Stimulated activated naive CD4-positive, alpha-beta T cell treated with Interleukin-2 at 50 U/mL for 16 hours (primary cell): ENCODE measurements around the gene TMEM150B.

Experiments
- DNase-seq: peaks from one replicate; lab custom pipeline; 2025; lab: John Stamatoyannopoulos, UW

Gene TMEM150B

DNA sequence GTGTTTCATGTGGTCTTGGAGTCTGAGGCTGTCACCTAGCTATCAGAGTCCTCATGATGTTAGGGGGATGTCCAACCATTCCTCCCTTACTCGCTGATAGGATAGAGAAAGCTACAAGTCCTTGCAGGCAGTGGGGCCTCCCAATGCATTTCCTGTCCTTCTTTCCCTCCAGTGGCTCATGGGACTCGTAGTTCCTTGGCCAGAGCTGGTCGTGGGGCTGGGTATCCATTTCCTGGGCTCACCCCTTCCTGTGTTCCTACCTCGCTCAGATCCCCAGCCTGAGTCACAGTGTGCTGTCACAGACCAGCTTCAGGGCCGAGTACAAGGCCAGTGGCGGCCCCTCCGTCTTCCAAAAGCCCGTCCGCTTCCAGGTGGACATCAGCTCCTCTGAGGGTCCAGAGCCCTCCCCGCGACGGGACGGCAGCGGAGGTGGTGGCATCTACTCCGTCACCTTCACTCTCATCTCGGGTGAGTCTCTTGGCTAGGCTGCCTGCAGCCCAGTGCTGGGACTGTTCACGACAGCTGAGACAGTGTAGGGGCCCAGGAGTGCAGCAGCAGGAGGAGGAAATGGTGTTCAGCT, 19.1 kb downstream of the TMEM150B start:
- DNase-seq = no peak

DNA sequence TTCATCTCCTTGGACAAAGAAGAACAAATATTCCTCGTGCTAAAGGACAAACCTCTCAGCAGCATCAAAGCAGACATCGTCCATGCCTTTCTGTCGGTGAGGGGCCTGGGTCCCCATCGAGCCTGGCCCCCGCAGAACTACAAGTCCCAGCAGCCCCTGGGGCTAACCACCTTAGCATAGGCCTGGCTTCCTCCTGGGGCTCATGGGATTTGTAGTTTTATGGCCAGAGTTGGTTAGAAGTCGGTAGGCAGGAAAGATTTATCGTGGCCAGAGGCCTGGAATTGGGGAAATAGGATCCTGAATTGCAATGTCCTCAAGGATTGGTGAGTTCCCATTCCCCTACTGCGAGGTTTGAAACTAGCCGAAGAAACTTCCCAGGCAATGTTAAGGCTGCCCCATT, 19.6 kb downstream of the TMEM150B start:
- DNase-seq = peak; percentile 18

DNA sequence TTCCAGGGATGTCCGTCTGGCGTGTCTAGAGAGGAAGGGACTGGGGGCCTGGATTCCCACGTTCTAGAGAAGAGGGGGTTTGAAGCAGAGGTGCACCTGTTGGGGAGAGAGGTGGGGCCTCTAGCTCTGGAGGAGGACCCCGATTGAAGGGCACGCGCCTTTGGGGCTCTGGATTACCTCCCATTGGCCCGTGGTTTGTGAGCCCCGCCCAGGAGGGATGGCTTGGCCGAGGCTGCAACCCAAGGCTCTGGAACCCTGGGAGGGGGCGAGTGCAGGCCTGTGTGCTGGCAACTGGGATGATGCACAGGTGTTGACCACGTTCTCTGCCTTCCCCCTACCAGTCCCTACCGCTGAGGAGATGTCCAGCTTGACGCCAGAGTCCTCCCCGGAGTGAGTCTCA, 20.2 kb downstream of the TMEM150B start:
- DNase-seq = no peak

DNA sequence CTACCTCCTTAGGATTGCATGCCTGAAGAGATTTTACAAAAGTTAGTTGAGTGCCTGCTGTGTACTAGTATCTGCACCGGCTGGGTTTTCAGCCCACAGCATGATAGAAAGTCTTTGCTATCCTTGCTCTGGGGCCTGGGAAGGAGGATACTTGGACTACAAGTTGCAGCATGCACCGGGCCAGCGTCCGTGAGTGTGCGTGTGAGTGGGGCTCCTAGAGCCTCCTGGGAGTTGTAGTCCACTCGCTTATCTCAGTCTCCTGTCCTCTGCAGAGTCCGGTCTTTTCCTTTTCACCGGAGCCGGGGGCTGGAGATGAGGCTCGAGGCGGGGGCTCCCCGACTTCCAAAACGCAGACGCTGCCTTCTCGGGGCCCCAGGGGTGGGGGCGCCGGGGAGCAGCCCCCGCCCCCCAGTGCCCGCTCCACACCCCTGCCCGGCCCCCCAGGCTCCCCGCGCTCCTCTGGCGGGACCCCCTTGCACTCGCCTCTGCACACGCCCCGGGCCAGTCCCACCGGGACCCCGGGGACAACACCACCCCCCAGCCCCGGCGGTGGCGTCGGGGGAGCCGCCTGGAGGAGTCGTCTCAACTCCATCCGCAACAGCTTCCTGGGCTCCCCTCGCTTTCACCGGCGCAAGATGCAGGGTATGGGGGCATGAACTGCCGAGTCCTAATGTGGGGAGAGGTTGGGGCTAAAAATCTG, 20.7 kb downstream of the TMEM150B start:
- DNase-seq = peak; percentile 11

DNA sequence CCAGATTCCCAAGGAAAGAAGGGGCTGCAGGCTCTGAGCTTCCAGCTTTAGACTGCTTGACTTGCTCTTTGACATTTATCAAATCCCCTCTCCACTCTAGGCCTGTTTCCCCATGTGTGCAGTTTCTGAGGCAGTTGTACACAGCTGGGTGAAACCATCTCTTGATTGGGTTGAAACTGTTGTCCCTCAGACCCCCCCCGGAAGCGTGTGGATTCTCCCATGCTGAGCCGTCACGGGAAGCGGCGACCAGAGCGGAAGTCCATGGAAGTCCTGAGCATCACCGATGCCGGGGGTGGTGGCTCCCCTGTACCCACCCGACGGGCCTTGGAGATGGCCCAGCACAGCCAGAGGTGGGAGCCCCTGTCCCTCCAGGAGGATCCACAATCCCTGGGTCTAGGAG, 21.7 kb downstream of the TMEM150B start:
- no peak for DNase-seq

DNA sequence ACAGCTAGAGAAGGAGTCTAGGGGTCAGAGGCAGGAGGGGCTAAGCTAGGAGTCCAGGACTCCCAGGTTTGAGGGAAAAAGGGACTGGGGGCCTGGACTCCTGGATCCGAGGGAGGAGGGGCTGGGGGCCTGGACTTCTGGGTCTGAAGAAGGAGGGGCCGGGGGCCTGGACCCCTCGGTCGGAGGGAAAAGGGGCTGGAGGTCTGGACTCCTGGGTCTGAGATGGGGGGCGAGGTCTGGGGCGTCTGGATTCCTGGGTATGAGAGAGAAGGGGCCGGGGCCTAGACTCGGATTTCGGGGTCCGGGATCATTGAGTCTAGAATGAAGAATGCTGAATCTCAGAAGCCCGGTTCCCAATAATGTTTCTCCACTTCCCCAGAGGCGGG, 22.8 kb downstream of the TMEM150B start:
- DNase-seq = no peak

DNA sequence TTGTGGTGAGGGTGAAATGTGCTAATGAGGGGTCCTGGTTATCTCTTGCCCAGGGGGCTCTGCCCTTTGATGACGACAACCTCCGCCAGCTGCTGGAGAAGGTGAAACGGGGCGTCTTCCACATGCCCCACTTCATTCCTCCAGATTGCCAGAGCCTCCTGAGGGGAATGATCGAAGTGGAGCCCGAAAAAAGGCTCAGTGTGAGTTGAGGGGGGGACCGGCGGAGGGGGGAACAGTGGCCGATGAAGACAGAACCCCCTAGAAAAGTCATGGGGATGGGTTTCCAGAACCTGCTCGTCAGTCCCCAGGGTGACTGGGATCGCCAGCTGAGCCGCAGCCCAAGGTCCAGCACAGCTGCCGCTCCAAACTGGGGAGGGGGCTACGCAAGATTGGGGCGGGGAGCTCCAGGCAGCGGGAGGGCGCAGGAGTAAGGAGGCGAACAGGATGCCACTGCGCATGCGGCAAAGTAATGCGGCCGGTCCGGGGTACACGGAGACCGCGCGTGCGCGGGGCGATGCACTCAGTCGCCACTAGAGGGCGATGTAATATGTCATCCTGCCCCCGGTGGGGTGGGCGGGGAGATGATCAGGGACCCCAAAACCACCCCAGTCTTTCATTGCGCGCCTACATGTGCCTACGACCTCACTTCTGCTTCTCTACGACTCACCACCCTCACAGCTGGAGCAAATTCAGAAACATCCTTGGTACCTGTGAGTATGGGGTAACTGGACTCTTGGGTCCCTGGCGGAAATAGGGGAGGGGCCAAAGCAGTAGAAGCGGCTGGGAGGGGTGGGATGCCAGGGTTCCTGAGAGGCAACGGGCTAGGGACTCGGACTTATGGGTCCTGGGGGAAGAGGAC, 23.5 kb downstream of the TMEM150B start:
- DNase-seq = peak; percentile 89

DNA sequence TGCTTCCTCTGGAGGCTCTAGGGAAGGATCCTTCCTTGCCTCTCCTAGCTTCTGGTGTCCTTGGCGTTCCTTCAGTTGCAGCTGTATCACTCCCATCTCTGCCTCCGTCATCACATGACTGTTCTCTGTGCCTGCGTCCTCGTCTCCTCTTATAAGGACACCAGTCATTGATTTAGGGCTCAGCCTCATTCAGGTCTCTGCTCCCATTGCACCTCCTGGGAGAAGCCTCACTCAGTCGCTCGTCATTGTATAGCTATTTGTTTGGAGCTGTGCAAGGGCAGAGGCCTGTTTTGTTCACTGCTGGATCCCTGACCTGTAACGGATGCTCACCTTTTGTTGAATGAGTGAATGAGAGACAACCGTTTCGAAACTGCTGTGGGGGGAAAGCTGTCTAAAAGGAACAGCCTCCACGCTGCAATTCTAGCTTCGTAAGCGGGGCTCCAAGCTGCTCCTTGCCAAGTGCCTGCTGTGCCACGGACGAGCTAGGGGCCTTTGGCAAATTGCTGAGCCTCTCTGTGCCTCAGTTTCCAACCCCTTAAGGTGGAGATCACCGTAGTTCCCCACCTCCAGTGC, 24.2 kb downstream of the TMEM150B start:
- DNase-seq = no peak

DNA sequence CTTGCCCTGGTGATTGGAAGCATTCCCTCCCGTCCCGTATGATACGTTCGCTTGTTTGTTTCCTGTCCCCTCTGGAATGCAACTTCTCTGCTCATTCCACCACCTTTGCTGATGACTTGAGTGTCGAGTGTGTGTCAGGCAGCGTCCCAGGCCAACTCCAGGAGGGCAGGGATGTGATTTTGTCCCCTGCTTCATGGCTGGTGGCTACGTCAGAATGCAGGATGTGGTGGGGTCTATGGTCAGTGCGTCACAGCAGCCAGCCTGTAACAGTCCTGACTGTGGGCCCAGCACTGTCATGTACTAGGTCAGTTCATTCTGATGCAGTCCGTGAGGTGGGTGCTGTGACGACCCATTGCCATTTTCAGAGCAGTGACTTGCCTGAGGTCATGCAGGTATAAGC, 25.1 kb downstream of the TMEM150B start:
- no peak for DNase-seq

DNA sequence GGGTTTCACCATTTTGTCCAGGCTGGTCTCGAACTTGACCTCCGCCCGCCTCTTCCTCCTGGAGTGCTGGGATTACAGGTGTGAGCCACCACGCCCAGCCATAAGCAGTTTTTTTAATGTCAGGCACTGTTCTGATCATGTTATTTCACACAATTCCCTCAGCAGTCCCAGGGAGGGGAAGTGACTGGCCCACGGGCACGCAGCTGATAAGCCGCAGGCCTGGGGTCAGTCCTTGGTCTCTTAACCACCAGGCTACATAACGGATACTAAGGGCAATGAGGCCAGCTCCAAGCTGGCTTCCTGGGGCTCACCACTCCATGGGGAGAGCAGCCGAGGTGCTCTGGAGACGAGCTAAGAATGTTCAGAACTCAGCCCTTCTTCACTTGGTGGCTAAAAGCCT, 27.9 kb downstream of the TMEM150B start:
- no peak for DNase-seq

DNA sequence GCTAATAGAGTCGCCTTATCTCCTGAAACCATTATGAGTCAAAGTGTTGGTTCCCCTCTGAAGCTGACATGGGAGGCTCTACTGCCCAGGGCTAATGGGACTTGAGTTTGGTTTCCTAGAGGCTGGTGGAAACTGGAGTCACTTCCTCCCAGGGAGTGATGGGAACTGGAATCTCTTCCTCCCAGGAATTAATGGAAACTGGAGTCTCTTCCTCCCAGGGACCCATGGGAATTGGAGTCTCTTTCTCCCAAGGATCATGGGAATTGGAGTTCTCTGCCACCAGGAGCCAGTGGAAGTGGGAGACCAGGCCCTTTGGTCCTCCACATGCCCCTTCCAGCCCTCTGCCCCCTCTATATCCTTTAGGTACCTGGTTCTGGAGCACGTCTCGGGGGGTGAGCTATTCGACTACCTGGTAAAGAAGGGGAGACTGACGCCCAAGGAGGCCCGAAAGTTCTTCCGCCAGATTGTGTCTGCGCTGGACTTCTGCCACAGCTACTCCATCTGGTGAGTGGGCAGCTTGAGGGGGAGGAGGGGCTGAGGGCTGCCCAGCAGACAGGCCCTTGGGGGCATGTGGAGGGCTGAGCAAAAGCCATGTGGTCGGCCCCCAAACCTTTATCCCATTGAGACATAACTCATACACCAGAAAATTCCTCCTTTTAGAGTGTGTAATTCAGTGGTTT, 35.9 kb downstream of the TMEM150B start:
- no peak for DNase-seq

DNA sequence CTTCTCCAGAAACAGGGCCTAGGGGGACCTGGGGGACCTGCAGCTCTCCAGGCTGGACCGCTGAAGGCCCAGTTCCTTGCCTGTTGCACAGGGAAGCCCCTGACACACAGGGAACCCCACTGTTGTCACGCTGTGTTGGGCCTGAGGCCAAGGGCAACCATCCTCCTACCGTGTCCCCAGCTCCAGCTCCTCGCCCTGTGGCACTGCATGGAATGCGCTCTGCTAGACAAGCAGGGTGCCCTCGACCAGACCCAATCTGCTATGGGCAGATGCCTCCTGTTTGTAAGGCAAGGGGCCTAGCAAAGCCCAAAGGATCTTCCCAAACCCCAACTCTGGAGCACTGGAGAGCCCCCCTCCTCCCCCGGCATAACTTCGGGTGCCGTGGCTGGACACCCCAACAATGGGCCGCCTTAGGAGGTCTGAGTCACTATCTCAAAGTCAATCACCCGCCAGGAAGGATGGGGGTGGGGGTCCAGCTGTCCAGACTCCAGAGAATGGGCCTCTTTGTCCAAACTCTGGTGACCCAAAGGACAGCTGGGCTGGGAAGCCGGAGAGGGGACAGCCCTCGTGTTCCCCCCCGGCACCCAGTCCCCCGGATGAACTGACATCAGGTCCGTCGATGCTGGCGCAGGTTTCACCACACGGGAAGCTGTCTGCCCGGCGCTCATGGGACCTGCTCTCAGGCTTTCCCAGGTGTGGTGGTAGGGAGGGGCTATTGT, 37.6 kb downstream of the TMEM150B start:
- no peak for DNase-seq

DNA sequence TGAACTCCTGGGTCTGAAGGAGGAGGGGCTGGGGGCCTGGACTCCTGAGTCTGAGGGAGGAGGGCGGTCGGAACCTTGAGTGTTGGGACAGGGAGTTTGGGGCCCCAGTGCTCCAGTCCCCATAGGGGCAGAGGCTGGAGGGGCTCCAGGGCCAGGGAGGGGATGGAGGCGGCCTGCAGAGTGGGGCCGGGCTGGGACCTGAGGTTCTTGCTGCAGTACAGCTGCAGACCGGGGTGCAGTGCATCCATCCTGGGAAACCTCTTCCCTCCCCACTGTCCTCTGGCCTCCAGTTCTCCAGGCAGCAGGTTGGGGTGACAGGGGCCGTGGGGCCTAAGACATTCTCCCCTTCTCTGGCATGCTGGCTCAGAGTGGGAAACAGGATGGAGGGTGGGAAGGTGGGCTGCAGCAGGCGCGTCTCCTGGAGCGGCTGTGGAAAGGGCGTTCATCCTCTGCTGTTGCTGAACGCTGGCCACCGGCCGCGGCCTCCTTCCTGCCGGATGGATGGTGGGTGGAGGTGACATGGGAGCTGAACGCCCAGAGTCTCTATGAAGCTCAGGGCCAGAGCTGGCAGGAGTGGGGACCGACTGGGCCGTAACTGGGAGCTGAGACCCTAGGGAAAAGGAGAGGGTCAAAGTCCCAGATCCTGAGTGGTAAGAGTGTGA, 39.8 kb downstream of the TMEM150B start:
- DNase-seq = no peak

DNA sequence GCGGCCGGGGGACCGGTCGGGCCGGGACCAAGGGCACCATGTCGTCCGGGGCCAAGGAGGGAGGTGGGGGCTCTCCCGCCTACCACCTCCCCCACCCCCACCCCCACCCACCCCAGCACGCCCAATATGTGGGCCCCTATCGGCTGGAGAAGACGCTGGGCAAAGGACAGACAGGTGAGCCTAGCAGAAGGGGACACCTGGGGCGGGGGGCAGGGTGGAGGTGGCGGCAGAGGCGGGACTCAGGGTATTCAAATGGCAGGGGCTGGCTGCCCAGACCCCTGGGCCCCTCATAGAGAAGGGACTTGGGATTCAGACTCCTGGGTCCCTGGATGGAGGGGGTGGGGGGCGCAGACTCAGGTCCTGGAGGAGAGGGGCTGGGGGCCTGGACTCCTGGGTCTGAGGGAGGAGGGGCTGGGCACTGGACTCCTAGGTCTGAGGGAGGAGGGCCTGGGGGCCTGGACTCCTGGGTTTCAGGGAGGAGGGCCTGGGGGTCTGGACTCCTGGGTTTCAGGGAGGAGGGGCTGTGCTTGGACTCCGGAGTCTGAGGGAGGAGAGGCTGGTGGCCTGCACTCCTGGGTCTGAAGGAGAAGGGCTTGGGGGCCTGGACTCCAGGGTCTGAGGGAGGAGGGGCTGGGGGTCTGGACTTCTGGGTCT, 40.6 kb downstream of the TMEM150B start:
- DNase-seq = no peak

DNA sequence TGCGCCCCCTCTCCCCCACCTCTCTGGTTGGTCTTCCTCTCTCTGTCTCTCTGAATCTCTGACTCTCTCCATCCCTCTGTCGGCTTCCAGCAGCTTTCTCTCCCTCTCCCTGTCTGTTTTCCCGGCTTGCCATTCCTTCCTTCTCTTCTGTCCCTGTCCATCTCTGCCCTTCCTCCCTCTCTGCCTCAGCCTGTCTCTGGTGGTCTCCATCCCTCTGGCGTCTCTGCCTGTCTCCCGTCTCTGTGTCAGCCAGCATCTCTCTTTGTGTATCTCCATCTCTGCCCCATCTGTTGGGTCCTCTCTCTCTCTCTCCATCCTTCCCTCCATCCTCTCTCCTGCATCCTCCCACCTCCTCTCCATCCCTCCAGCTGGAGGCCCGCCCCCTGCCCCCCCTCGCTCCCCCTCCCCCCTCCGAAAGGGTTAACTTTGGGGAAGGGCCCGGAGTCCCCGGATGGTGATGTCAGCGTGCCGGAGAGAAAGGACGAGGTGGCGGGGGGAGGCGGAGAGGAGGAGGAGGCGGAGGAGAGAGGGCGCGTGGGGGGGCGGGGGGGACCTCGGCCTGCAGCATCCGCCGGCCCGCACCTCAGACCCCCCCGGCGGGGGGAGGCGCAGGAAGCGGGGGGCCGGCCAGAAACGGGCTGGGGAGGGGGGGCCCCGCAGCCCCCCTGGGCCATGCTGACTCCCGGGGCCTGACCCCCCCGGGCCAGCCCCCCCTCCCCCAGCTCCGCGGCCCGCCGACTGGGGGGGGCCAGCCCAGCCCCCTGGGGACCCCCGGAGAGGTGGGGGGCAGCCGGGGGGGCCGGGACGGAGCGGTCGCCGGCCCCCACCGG, 41.4 kb downstream of the TMEM150B start, which contains the start of gene BRSK1:
Gene BRSK1 (plus strand): TSS at position 450 of the 830 bp plus-strand sequence. CDS start 446 bp downstream, outside the sequence.
- DNase-seq = peak; percentile 46

DNA sequence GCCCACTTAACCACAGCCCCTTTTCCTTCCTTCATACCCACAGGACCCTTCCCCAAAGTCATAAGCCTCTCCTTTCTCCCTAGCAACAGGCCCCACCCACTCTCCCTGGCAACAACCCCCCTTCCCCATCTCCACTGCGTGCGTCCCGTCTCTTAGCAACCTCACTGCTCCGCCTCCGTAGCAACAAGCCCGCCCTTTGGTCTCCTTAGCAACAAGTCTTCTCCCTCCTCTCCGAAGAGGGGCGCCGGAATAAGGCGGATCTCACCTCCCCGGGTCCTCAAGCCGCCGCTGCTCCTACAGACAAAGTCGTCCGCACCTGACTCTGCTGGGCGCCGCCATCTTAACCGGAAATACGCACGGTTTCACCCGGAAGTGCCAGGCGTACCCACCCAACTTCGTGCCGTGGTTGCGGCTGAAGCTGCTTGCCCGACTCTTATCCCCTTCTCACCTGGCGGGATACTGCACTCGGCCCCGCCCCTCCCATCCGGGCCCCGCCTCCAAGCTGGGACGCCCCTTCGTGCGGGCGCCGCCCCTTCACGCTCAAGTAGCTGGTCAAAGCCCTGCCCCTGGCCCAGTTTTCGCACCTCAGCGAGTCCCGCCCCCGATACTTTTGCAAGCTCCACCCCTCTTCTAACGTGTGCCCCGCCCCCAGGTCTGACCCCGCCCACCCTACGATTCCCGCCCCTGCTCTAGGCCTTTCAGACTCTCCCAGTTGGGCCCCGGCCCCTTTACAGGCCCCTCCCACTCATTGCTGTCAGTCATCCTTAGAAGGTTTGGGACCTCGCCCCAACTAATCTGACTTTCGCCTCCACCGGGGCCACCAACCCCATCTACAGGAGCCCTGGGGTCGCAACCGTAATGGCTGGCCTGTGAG, 45.1 kb downstream of the TMEM150B start, which contains the start of gene HSPBP1:
Gene HSPBP1 (minus strand): TSS at position 341 of the 874 bp plus-strand sequence. CDS start 502 bp downstream, outside the sequence.
- DNase-seq = peak; percentile 92

DNA sequence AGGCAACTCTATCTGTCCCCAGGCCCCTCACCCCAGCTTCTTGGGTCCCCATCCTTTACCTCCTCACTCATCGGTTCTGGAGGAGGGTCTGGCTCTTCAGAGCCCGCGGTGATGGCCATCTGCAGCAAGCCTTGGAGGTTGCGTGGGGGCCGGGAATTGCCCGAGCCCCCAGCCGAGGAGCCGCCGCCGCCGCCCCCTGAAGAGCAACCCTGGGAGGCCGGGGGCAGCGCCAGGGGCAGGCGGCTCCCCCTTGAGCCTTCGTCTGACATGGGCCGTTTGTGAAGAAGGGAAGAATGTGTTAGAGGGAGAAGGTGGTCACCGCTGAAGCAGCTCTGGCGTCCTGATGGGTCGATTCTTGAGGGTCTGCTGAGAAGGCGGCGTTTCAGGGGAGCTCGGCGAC, 45.8 kb downstream of the TMEM150B start:
- DNase-seq = no peak
